ENCODE measurements around the gene PRPSAP1.

PRPSAP1 gene

DNA sequence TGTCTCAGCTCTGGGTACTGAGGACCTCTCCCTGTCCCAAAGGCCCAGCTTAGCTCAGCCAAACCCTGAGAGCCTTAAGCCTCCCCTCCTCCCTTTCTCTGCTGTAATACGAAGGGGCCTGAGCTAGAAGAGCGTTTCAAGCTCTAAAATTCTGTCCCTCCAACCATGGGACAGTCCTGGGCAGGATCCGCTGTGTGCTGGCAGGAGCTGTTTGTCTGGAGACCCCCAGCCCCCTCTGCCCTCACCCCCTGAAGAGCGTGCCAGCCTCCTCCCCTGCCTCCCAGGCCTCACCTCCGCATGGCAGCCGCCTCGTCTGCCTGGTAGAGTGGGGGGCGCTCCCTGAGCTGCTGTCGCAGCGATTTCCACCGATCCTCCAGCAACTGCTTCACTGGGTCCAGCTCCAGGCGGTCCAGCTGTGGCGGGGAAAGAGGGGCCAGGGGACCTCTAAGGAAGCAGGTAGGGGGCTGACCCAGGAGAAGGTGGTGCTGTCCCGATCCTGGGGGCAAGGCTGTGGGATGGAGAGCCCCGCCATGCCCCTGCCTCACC is 73.9 kb downstream of the PRPSAP1 start:
- DNase-seq (ENCODE audit: low read depth), result no peak
- TF ChIP-seq, protein P1, sequence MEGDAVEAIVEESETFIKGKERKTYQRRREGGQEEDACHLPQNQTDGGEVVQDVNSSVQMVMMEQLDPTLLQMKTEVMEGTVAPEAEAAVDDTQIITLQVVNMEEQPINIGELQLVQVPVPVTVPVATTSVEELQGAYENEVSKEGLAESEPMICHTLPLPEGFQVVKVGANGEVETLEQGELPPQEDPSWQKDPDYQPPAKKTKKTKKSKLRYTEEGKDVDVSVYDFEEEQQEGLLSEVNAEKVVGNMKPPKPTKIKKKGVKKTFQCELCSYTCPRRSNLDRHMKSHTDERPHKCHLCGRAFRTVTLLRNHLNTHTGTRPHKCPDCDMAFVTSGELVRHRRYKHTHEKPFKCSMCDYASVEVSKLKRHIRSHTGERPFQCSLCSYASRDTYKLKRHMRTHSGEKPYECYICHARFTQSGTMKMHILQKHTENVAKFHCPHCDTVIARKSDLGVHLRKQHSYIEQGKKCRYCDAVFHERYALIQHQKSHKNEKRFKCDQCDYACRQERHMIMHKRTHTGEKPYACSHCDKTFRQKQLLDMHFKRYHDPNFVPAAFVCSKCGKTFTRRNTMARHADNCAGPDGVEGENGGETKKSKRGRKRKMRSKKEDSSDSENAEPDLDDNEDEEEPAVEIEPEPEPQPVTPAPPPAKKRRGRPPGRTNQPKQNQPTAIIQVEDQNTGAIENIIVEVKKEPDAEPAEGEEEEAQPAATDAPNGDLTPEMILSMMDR (IDR thresholded peaks at IDR 0.05; ENCODE audit: low read length, missing control alignments), result no peak
- no peak overlapping the region for H3K4me3 ChIP-seq (replicated peaks; ENCODE audit: low read depth, low read length)

DNA sequence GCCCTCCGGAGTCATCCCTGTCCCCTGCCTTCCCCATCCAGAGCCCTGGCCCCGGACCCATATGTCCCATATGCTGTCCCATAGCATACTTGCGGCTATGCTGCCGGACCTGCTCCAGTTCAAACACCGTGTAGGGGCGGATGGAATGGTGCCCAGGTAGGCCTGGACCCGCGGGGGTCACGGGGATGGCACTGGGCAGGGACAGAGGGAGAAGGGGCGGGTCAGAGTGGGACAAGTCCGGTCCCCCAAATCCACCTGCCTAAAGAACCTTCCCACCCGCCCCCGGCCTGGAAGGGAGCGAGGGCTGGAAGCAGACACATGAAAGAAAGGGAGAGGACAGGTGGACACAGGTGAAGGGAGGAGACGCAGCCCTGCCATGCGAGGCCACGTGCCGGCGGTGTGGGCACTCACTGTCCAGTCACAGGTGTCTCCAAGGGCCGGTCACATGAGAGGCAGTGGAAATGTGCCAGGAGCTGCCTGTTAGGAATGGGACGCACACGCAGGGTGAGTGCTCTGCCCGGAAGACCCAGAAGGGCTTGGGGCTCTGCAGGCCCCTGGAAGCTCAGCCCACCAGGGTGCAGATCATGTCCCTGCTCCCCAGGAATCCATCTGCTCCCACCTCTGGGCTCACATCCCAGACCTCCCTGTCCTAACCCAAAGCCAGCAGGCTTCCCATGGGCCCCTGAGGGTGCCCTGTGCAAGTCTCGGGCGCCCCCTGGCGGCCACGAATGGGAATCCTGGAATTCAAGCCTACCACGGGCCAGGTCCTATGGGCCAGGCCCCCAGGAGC is 74.6 kb downstream of the PRPSAP1 start:
- peak; percentile 77 for DNase-seq (ENCODE audit: low read depth)
- TF ChIP-seq, protein P1 (IDR thresholded peaks at IDR 0.05; ENCODE audit: low read length, missing control alignments), result peak; percentile 91

GRCh38 chr17:76278268-76278908 is 75.3 kb downstream of the PRPSAP1 start:
- TF ChIP-seq, protein P1 (IDR thresholded peaks at IDR 0.05; ENCODE audit: low read length, missing control alignments), result no peak
- H3K4me3 ChIP-seq (replicated peaks; ENCODE audit: low read depth, low read length), result no peak overlapping the region
- DNase-seq (ENCODE audit: low read depth), result no peak

More for the DNA sequence above, 74.6 kb downstream of the PRPSAP1 start:
- no peak overlapping the region for H3K4me3 ChIP-seq (replicated peaks; ENCODE audit: low read depth, low read length)

DNA sequence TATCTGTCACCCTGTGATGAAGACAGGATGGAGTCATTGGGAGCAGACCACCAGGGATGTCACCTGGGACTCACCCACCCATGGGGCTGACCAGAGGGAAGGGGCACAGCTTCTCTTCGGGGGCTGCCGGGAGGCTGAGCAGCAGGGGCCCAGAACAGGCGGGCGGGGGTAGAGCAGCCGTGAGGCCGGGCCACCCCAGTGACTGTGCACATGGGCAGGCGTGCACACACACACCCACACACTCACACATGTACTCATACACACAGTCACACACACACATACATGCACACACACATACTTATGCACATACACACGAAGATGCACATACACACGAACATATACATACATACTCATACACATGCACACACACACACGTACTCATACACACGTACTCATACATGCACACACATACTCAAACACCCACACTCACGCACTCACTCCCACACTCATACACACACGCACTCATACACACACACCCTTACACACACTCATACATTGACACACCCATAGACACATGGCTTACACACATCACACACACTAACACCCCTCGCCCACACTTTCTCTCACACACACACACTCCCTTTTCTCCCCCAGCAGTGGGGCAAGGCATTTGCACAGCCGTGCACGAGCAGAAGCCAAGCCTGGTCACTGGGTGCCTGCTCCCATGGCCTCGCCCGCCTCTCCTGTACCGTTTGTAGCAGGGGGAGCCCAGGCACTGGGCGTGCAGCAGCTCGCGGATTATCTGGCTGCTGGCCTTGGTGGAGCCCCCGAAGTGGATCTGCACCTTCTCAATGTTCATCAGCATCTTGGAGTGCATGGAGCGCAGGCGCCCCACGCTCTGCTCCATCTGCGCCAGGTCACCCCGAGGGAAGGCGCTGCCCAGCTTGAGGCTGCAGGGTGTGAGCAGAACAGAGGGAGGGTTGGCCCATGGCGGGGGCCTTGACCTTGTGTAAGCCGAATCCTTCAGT is 76.1 kb downstream of the PRPSAP1 start:
- DNase-seq (ENCODE audit: low read depth), result no peak
- TF ChIP-seq, protein P1 (IDR thresholded peaks at IDR 0.05; ENCODE audit: low read length, missing control alignments), result no peak
- no peak overlapping the region for H3K4me3 ChIP-seq (replicated peaks; ENCODE audit: low read depth, low read length)

GRCh38 chr17:76276461-76277299 is 77.0 kb downstream of the PRPSAP1 start:
- no peak overlapping the region for H3K4me3 ChIP-seq (replicated peaks; ENCODE audit: low read depth, low read length)
- TF ChIP-seq, protein P1 (IDR thresholded peaks at IDR 0.05; ENCODE audit: low read length, missing control alignments), result no peak
- DNase-seq (ENCODE audit: low read depth), result no peak

GRCh38 chr17:76276069-76276431 is 77.7 kb downstream of the PRPSAP1 start:
- H3K4me3 ChIP-seq (replicated peaks; ENCODE audit: low read depth, low read length), result no peak overlapping the region
- no peak for DNase-seq (ENCODE audit: low read depth)
- TF ChIP-seq, protein P1 (IDR thresholded peaks at IDR 0.05; ENCODE audit: low read length, missing control alignments), result no peak
